ENCODE results near the gene PDZD11.
"Not testable (repeated sequence)": the region's sequence is repeated elsewhere in the genome, so short reads cannot be mapped to it uniquely, and the experiment has no call there.

PDZD11 gene

GRCh38 chrX:70289793-70290770 is at the start of gene PDZD11, which contains the start of gene KIF4A:
PDZD11 (minus strand) TSS chrX:70289927; CDS start chrX:70289341, 586 bp downstream.
KIF4A (plus strand) TSS chrX:70290104; CDS start chrX:70290459, 355 bp downstream.
- peak; percentile 90 for DNase-seq (ENCODE audit: low spot score)
- no peak for TF ChIP-seq CTCF (IDR thresholded peaks at IDR 0.05; ENCODE audit: extremely low read depth, missing control alignments)

- TF ChIP-seq CTCF (IDR thresholded peaks at IDR 0.05; ENCODE audit: extremely low read depth, missing control alignments): no peak
- DNase-seq (ENCODE audit: low spot score): no peak
Measured at GRCh38 chrX:70338290-70338689, 48.6 kb upstream of the PDZD11 start.

GRCh38 chrX:70336767-70337166 is 47.0 kb upstream of the PDZD11 start:
- no peak for TF ChIP-seq CTCF (IDR thresholded peaks at IDR 0.05; ENCODE audit: extremely low read depth, missing control alignments)
- no peak for DNase-seq (ENCODE audit: low spot score)

- DNase-seq (ENCODE audit: low spot score): no peak
- no peak for TF ChIP-seq CTCF (IDR thresholded peaks at IDR 0.05; ENCODE audit: extremely low read depth, missing control alignments)
Measured at GRCh38 chrX:70332600-70332999, 42.9 kb upstream of the PDZD11 start.

GRCh38 chrX:70331161-70331560 is 41.4 kb upstream of the PDZD11 start:
- no peak for DNase-seq (ENCODE audit: low spot score)
- no peak for TF ChIP-seq CTCF (IDR thresholded peaks at IDR 0.05; ENCODE audit: extremely low read depth, missing control alignments)

- TF ChIP-seq CTCF (IDR thresholded peaks at IDR 0.05; ENCODE audit: extremely low read depth, missing control alignments): no peak
- no peak for DNase-seq (ENCODE audit: low spot score)
Measured at GRCh38 chrX:70324326-70324725, 34.6 kb upstream of the PDZD11 start.

GRCh38 chrX:70323628-70324027 is 33.9 kb upstream of the PDZD11 start:
- not testable (repeated sequence) for DNase-seq (ENCODE audit: low spot score)

Measured in GM20000 (cell line).